Measurements from ENCODE around the gene HLA-DQB2. TPM values are rescaled to one million over a fixed set of nuclear protein-coding genes. Genes with fewer than 3 reads are reported as not detected.
"Not testable (repeated sequence)": the region's sequence is repeated elsewhere in the genome, so short reads cannot be mapped to it uniquely, and the experiment has no call there.

Gene HLA-DQB2
- not detected in 3 replicates for total RNA-seq

- no peaks in the 10 kb centered on the region for H3K4me1 Mint-ChIP-seq
- no peak within 1 kb of the TSS for H3K27ac Mint-ChIP-seq
- H3K36me3 Mint-ChIP-seq: no peaks in the 10 kb centered on the region
- TF ChIP-seq, protein P1, sequence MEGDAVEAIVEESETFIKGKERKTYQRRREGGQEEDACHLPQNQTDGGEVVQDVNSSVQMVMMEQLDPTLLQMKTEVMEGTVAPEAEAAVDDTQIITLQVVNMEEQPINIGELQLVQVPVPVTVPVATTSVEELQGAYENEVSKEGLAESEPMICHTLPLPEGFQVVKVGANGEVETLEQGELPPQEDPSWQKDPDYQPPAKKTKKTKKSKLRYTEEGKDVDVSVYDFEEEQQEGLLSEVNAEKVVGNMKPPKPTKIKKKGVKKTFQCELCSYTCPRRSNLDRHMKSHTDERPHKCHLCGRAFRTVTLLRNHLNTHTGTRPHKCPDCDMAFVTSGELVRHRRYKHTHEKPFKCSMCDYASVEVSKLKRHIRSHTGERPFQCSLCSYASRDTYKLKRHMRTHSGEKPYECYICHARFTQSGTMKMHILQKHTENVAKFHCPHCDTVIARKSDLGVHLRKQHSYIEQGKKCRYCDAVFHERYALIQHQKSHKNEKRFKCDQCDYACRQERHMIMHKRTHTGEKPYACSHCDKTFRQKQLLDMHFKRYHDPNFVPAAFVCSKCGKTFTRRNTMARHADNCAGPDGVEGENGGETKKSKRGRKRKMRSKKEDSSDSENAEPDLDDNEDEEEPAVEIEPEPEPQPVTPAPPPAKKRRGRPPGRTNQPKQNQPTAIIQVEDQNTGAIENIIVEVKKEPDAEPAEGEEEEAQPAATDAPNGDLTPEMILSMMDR (IDR thresholded peaks at IDR 0.05; ENCODE audit: unreplicated experiment): no peak
- no peak within 1 kb of the TSS for H3K4me3 Mint-ChIP-seq
- H3K27me3 Mint-ChIP-seq (ENCODE audit: low read depth): peaks cover 72% of the 10 kb centered on the region
- no peaks in the 10 kb centered on the region for H3K9me3 Mint-ChIP-seq
- no peak for DNase-seq (ENCODE audit: low spot score in 2 of 2, unreplicated experiment in 2 of 2)
Measured at GRCh38 chr6:32763421-32763820, at the start of gene HLA-DQB2. TSS of gene HLA-DQB2 (minus strand) at chr6:32763532. CDS start at chr6:32763470, 62 bp downstream.

DNA sequence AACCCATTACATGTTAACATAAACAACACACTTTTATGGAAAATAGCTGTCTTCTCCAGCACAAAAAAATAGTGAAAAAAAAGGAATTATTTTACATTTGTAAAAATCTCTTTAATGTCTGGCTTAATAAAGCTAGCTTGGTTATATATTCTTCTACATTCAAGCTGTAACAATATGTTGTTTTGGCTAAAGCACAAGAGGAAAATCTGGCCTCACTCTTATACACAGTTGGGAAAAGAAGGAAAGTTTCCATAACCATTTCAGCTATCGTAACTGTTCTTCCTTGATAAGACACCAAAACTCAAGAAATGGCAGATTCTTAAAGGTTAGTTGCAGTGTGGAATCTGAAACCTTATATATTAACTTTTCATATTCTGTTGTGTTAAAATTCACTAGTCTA lies 45.8 kb upstream of the HLA-DQB2 start:
- H3K4me1 Mint-ChIP-seq: no peaks in the 10 kb centered on the region
- no peak overlapping the region for H3K27ac Mint-ChIP-seq
- no peak overlapping the region for H3K4me3 Mint-ChIP-seq
- H3K27me3 Mint-ChIP-seq (ENCODE audit: low read depth): peaks cover 49% of the 10 kb centered on the region
- DNase-seq (ENCODE audit: low spot score in 2 of 2, unreplicated experiment in 2 of 2): no peak
- no peaks in the 10 kb centered on the region for H3K36me3 Mint-ChIP-seq
- TF ChIP-seq, protein P1 (IDR thresholded peaks at IDR 0.05; ENCODE audit: unreplicated experiment): no peak
- H3K9me3 Mint-ChIP-seq: no peaks in the 10 kb centered on the region

GRCh38 chr6:32807020-32807580 lies 43.8 kb upstream of the HLA-DQB2 start:
- Mint-ChIP-seq H3K4me1 (no peaks in the 10 kb centered on the region), H3K4me3 (no peak overlapping the region), H3K27ac (no peak overlapping the region), H3K36me3 (no peaks in the 10 kb centered on the region), H3K9me3 (no peaks in the 10 kb centered on the region), H3K27me3 (ENCODE audit: low read depth) (peaks cover 62% of the 10 kb centered on the region)
- TF ChIP-seq, protein P1 (IDR thresholded peaks at IDR 0.05; ENCODE audit: unreplicated experiment): no peak
- no peak for DNase-seq (ENCODE audit: low spot score in 2 of 2, unreplicated experiment in 2 of 2)

DNA sequence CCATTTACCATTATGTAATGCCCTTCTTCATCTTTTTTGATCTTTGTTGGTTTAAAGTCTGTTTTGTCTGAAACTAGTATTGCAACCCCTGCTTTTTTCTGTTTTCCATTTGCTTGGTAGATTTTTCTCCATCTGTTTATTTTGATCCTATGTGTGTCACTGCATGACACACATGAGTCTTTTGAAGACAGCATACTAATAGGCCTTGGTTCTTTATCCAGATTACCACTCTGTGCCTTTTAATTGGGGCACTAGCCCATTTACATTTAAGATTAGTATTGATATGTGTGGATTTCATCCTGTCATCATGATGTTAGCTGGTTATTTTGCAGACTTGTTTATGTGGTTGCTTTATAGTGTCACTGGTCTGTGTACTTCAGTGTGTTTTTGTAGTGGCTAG lies 42.1 kb upstream of the HLA-DQB2 start:
- H3K36me3 Mint-ChIP-seq; H3K4me3 Mint-ChIP-seq; H3K4me1 Mint-ChIP-seq; H3K27ac Mint-ChIP-seq; H3K9me3 Mint-ChIP-seq; DNase-seq (ENCODE audit: low spot score in 2 of 2, unreplicated experiment in 2 of 2): not testable (repeated sequence)
- H3K27me3 Mint-ChIP-seq (ENCODE audit: low read depth): peaks cover 73% of the 10 kb centered on the region

DNA sequence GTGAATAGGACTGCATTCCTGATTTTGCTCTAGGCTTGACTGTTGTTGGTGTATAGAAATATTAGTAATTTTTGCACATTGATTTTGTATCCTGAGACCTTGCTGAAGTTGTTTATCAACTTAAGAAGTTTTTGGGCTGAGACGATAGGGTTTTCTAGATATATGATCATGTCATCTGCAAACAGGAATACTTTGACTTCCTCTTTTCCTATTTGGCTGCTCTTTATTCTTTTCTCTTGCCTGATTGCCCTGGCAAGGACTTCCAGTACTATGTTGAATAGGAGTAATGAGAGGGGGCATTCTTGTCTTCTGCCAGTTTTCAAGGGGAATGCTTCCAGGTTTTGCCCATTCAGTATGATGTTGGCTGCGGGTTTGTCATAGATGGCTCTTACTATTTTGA lies 40.1 kb upstream of the HLA-DQB2 start:
- DNase-seq (ENCODE audit: low spot score in 2 of 2, unreplicated experiment in 2 of 2): no peak
- Mint-ChIP-seq H3K27me3 (ENCODE audit: low read depth) (peaks cover 85% of the 10 kb centered on the region), H3K36me3 (no peaks in the 10 kb centered on the region), H3K4me3 (no peak overlapping the region), H3K4me1 (no peaks in the 10 kb centered on the region), H3K9me3 (peaks cover 7% of the 10 kb centered on the region), H3K27ac (no peak overlapping the region)
- TF ChIP-seq, protein P1 (IDR thresholded peaks at IDR 0.05; ENCODE audit: unreplicated experiment): no peak

GRCh38 chr6:32799740-32800139 lies 36.4 kb upstream of the HLA-DQB2 start:
- Mint-ChIP-seq H3K27me3 (ENCODE audit: low read depth) (peaks cover 87% of the 10 kb centered on the region), H3K4me3 (no peak overlapping the region), H3K9me3 (peaks cover 8% of the 10 kb centered on the region), H3K4me1 (peaks cover 2% of the 10 kb centered on the region), H3K27ac (no peak overlapping the region), H3K36me3 (no peaks in the 10 kb centered on the region)
- TF ChIP-seq, protein P1 (IDR thresholded peaks at IDR 0.05; ENCODE audit: unreplicated experiment): no peak
- no peak for DNase-seq (ENCODE audit: low spot score in 2 of 2, unreplicated experiment in 2 of 2)
